Fibroblast of mammary gland (primary cell): ENCODE results near the gene DNMT3B.

Source experiments
- DNase-seq: peaks from one replicate; pipeline ENCODE4 v3.0.0-alpha.2; 2010; ENCODE audit warnings: low read depth
- H3K4me3 ChIP-seq: 2 replicates; pipeline ENCODE4 v1.5.1; 2011; ENCODE audit warnings: low read depth, mild to moderate bottlenecking, low read length, moderate library complexity; ENCODE audit not compliant: control insufficient read depth
- CTCF ChIP-seq: conservative IDR thresholded peaks from 2 replicates; pipeline ENCODE4 v1.5.1; 2011; ENCODE audit warnings: low read depth, low read length, inconsistent platforms; ENCODE audit not compliant: control insufficient read depth, insufficient read depth

The DNMT3B gene

GRCh38 chr20:32741151-32741550 is 21.0 kb upstream of the DNMT3B start:
- no peak for DNase-seq
- no peak for TF ChIP-seq CTCF
- no peak overlapping the region for H3K4me3 ChIP-seq

GRCh38 chr20:32742322-32743236 is 19.6 kb upstream of the DNMT3B start:
- no peak for DNase-seq
- no peak for TF ChIP-seq CTCF
- H3K4me3 ChIP-seq: peak overlapping the region; percentile 63

- peak within 1 kb of the TSS; percentile 63 for H3K4me3 ChIP-seq
- TF ChIP-seq CTCF: no peak
- peak; percentile 38 for DNase-seq
Measured at GRCh38 chr20:32743237-32744112, 18.7 kb upstream of the DNMT3B start, which contains the start of gene COMMD7. Gene COMMD7 (minus strand): TSS chr20:32743467. CDS start chr20:32743391, 76 bp downstream.

- DNase-seq: no peak
- H3K4me3 ChIP-seq: no peak overlapping the region
- no peak for TF ChIP-seq CTCF
Measured at GRCh38 chr20:32749914-32750637, 12.1 kb upstream of the DNMT3B start.

- TF ChIP-seq CTCF: no peak
- DNase-seq: no peak
- no peak overlapping the region for H3K4me3 ChIP-seq
Measured at GRCh38 chr20:32751293-32751692, 10.9 kb upstream of the DNMT3B start.
